GM18867 (cell line): ENCODE data around the gene UPK1B.
"Not testable (repeated sequence)": the region's sequence is repeated elsewhere in the genome, so short reads cannot be mapped to it uniquely, and the experiment has no call there.

Experiments
- ATAC-seq: cut with Tn5 transposase; IDR thresholded peaks from one replicate; pipeline ENCODE4 v1.9.1; 2021; ENCODE audit warnings: mild to moderate bottlenecking, moderate library complexity; ENCODE audit not compliant: unreplicated experiment

UPK1B gene

GRCh38 chr3:119221779-119222320, 48.5 kb downstream of the UPK1B start:
- ATAC-seq: no peak

DNA sequence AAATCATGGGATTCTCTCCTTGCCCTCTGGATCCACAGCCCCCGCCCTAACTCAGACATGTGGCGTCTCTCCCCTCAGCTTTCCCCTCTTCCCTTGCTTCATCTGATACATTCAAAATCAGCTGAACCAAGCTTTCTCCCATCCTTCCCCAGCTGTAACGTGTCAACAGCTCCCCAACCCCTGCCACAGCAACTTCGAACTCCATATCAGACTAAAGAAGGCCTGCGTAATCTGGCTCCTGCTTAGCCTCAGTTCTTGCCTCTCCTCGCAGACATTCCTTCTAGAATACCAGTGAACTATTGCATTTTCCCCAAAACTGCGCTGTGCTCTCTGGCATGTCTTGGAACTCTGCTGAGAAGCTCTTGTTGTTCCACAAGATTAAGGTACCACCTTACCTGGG, 49.0 kb downstream of the UPK1B start:
- ATAC-seq: no peak

- ATAC-seq: no peak
Measured at GRCh38 chr3:119223511-119223910, 50.1 kb downstream of the UPK1B start.

GRCh38 chr3:119225121-119225520, 51.7 kb downstream of the UPK1B start:
- ATAC-seq: no peak

- no peak for ATAC-seq
Measured at GRCh38 chr3:119227070-119227850, 53.9 kb downstream of the UPK1B start.

DNA sequence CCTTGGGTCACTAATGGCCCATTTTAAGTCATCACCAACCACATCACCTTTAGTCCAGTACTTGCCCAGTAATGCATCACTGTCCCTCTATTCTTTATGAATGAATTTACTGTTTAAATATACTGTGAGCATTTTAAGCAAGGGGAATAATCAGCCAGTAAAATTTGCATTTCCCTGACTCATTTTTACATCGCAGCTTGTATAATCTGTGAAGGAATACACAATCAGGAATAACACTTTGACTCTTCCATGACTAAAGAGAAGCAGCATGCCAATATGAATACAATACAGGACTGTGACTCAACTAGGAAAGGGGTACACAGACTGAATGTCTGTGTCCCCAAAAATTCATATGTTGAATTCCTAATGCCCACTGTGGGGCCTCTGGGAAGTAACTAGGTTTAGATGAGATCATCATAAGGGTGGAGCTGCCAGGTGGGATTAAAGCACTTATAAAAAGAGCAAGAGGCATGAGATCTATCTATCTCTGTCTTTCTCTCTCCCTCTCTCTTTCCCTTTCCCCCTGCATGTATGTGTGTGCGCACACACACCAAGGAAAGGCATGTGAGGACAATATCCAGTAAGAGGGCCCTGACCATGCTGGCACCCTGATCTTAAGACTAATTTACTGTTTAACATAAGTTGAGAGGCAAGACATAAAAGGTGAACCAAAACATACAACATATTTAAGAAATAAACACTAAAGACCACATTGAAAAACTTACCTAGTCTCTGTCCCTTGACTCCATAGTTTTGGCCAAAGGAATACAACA, 55.2 kb downstream of the UPK1B start:
- ATAC-seq: no peak

DNA sequence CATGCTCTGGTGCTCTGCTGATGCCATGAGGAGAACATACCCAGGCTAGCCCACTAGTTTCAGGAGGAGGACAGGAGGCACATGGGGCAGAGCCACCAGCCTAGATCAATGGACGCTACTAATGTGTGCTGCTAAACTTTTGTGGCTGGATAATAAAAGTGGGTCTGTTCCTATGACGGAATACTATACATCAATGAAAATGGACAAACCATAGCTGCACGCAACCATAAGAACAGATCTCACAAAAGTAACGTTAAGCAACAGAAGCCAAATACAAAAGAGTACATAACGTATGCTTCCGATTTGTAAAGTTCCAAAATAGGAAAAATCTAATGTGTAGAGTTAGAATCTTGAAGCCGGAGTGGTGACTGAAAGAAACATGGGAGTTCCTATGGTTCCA, 55.8 kb downstream of the UPK1B start:
- no peak for ATAC-seq

- no peak for ATAC-seq
Measured at GRCh38 chr3:119230071-119230470, 56.7 kb downstream of the UPK1B start.

- ATAC-seq: no peak
Measured at GRCh38 chr3:119230745-119231144, 57.3 kb downstream of the UPK1B start.

DNA sequence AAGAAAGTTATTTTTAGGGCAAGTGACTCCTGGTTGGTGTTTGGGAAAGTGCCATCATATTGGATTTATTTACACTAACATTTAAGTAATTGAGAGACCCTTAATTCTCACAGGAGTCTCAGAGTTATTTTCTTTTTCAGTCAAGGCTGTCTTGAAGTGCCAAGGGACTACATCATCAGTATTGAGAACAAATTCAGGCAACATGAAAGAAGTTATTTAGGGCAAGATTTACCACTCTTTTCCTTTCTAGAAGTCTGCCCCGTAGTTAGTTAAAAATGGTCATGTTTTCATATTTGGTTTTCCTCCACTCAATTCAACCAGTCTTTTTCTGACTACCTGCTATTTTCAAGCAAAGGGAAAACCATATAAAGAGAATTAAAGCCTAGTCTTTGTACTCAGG, 61.2 kb downstream of the UPK1B start:
- ATAC-seq: no peak

- no peak for ATAC-seq
Measured at GRCh38 chr3:119235151-119235550, 61.8 kb downstream of the UPK1B start.

- ATAC-seq: no peak
Measured at GRCh38 chr3:119236756-119237155, 63.4 kb downstream of the UPK1B start.

DNA sequence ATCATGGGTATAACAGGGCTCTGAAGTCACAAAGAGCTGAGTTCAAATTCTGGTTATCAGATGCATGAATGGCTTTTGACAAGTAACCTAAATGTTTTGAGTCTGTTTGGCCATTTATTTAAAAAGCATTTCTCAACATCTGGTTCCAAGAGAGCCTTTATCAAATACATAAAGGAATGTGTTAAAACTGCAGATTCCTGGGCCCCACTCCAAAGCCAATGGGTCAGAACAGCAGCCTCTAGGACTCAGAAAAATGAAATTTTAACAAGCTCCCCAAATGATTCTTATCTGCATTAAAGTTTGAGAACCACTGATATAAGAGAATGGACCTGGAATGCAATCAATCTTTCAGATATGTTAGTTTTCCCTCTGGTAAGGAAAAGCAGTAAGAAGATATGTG, 63.9 kb downstream of the UPK1B start:
- ATAC-seq: no peak

- ATAC-seq: no peak
Measured at GRCh38 chr3:119238363-119238762, 65.0 kb downstream of the UPK1B start.

- ATAC-seq: no peak
Measured at GRCh38 chr3:119239206-119239820, 65.9 kb downstream of the UPK1B start.

DNA sequence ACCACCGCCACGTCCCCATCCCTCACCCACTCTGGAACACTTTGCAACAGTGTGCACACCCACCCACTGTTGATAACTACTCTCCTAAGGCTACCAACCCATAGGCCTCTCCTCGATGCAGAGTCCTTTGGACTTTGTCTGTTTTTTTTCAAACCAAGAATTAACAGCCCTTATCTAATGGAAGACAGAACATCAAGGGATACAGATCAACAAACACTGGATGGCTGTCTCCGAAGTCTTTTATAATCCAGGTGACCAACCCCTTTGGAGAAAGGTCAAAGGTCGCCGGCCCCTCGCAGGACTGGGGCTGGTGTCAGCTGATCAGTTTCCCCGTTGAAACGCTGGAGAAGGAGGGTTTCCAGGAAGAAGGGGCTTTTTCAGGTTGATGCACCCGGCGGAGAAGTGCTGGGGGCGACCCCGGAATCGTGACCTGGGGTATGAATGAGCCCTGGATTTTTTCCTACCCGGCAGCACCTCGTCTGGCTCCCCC, 66.7 kb downstream of the UPK1B start:
- peak; percentile 19 for ATAC-seq

DNA sequence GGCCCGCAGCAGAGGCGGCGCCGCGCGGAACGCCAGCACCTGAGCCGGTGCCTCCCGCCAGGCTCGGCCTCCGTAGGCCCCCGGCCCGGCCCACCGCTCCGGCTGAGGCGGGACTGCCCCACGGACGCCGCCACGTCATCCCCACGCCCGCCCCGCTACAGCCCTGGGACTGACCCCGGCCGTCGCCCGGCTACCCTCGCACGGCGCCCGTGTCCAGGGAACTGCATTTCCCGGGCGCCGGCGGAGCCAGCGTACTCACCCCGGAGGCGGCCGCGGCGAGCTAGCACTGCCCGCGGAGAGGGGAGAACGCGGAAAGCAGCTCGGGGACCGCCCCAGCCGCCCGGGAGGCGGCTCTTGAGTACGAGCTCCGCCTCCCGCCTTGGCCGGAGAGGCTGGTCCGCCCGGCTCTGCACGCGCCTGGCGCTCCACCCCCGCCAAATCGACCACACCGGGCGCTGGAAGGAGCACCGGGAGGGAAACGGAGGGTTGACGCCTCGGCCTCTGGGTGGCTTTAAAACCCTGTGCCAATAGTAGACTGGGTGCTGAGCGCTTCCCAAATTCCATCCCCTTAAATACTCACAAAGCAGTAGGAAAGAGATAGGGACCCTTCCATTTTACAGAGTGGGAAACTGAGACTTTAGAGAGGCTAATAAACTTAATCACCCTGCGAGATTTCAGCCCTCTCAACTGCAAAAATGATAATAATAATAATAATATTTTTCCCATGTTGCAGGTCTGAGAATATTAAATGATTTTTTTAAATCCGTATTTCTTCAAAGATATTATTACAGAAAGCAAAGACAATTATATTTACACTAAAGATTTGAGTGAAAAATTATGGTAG, 67.4 kb downstream of the UPK1B start, which contains the start of gene B4GALT4:
Gene B4GALT4, minus strand, starts transcription at position 288 of the 844 bp plus-strand sequence. CDS start 10,779 bp downstream, outside the sequence.
- ATAC-seq: peak; percentile 89

- not testable (repeated sequence) for ATAC-seq
Measured at GRCh38 chr3:119242387-119243057, 69.1 kb downstream of the UPK1B start.

GRCh38 chr3:119243058-119243529, 69.7 kb downstream of the UPK1B start:
- not testable (repeated sequence) for ATAC-seq

DNA sequence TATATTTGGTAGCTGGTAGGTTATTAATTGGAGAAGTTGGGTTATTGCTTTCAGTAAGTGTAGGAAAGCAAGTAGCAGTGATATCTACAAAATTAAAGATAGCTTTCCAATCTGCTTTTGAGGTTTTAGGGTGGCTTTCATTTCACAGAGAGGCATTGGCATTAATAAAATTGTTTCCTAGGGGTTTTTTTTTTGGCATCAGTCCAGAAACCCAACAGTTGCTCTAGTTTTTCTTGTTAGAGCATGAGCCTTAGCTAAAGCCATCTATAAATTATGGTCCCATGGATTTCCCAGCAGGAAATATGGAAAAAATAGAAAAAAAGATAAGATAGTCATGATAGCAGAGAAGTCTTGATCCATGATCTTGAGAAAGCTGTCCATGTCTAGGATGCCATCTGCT, 70.3 kb downstream of the UPK1B start:
- no peak for ATAC-seq
